PC-3 (cell line): Measurements from ENCODE around the gene CMA1.
"Not testable (repeated sequence)": the region's sequence is repeated elsewhere in the genome, so short reads cannot be mapped to it uniquely, and the experiment has no call there.

ENCODE experiments used
- CTCF ChIP-seq: fragments of 300-600 bp; sonication (generic); conservative IDR thresholded peaks from 2 replicates; pipeline ENCODE4 v1.5.1; 2017; ENCODE audit warnings: antibody characterized with exemption, low read depth, mild to moderate bottlenecking, low read length
- EZH2 ChIP-seq: fragments of 300-600 bp; sonication (generic); IDR thresholded peaks from one replicate; pipeline ENCODE4 v1.6.1; 2017; ENCODE audit warnings: antibody characterized with exemption, mild to moderate bottlenecking, low read length; ENCODE audit not compliant: unreplicated experiment
- EZH2phosphoT487 ChIP-seq: fragments of 300-600 bp; sonication (generic); IDR thresholded peaks from 2 replicates; pipeline ENCODE4 v1.6.1; 2018; ENCODE audit warnings: mild to moderate bottlenecking, antibody characterized with exemption, low read length, borderline replicate concordance

GRCh38 chr14:24525877-24526620 lies 18.0 kb upstream of the CMA1 start:
- TF ChIP-seq CTCF, EZH2phosphoT487, EZH2: not testable (repeated sequence)
